ENCODE data around the gene PRR19.
"Not testable (repeated sequence)": the region's sequence is repeated elsewhere in the genome, so short reads cannot be mapped to it uniquely, and the experiment has no call there.

Gene PRR19

DNA sequence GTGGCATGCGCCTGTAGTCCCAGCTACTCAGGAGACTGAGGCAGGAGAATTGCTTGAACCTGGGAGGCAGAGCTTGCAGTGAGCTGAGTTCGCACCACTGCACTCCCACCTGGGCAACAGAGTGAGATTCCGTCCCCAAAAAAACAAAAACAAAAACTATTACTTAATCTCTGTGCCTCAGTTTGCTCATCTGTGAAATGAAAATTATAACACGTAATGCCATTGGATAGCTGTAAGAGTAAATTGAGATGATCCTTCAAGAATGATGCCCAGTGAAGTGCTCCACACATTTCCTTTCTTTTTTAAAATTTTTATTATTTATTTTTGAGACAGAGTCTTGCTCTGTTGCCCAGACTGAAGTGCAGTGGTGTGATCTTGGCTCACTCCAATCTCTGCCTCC lies 38.0 kb downstream of the PRR19 start:
- not testable (repeated sequence) for H3K27ac ChIP-seq (ENCODE audit: low read length); H3K4me3 ChIP-seq (ENCODE audit: low read length); H2AFZ ChIP-seq (ENCODE audit: low read depth, low read length); H3K36me3 ChIP-seq (replicated peaks; ENCODE audit: low read depth, low read length); H3K4me1 ChIP-seq (ENCODE audit: low read length); H3K79me2 ChIP-seq (ENCODE audit: low read length); H3K9ac ChIP-seq (ENCODE audit: low read length); H3K4me2 ChIP-seq (ENCODE audit: low read length); H3K27me3 ChIP-seq (ENCODE audit: low read depth, low read length); H3K9me3 ChIP-seq (ENCODE audit: insufficient read depth, low read length); H4K20me1 ChIP-seq (ENCODE audit: insufficient read depth, low read length)

DNA sequence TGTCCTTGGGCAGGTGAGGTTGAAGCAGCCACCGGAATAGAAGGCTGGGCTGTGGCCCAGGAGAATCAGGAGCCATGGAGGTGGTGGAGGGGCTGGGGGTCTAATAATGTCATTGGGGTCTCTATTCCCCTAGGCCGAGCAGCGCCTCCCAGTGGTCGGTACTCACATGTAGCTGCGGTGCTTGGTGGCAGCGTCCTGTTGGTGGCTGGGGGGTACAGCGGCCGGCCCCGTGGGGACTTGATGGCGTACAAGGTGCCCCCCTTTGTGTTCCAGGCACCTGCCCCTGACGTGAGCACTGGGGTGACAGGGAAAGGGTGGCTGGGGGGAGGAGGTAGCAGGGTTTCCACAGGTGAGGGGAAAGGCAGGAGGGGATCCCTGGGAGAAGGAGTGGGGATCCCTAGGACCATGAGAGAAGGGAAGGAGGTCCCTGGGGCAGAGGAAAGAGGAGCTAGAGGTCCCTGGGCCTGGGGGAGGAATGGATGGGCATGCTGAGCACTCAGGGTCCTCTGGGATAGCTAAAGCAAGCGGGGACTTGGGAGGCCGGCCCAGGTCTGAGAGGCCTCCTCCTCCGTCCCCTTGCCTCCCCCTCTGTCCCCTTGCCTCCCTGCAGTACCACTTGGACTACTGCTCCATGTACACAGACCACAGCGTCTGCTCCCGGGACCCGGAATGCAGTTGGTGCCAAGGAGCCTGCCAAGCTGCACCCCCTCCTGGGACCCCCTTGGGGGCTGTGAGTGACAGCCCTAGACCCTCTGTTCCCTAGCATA lies 41.6 kb downstream of the PRR19 start:
- no peak for TF ChIP-seq EZH2phosphoT487 (IDR thresholded peaks at IDR 0.05; ENCODE audit: low read depth)
- TF ChIP-seq, protein P1, sequence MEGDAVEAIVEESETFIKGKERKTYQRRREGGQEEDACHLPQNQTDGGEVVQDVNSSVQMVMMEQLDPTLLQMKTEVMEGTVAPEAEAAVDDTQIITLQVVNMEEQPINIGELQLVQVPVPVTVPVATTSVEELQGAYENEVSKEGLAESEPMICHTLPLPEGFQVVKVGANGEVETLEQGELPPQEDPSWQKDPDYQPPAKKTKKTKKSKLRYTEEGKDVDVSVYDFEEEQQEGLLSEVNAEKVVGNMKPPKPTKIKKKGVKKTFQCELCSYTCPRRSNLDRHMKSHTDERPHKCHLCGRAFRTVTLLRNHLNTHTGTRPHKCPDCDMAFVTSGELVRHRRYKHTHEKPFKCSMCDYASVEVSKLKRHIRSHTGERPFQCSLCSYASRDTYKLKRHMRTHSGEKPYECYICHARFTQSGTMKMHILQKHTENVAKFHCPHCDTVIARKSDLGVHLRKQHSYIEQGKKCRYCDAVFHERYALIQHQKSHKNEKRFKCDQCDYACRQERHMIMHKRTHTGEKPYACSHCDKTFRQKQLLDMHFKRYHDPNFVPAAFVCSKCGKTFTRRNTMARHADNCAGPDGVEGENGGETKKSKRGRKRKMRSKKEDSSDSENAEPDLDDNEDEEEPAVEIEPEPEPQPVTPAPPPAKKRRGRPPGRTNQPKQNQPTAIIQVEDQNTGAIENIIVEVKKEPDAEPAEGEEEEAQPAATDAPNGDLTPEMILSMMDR (IDR thresholded peaks at IDR 0.05; ENCODE audit: low read depth, low read length): peak; percentile 36
- Histone ChIP-seq H3K9ac (ENCODE audit: low read length) (no peak overlapping the region), H3K79me2 (ENCODE audit: low read length) (no peaks in the 10 kb centered on the region), H2AFZ (ENCODE audit: low read depth, low read length) (no peak overlapping the region), H4K20me1 (ENCODE audit: insufficient read depth, low read length) (no peaks in the 10 kb centered on the region), H3K27ac (ENCODE audit: low read length) (no peak overlapping the region), H3K27me3 (ENCODE audit: low read depth, low read length) (no peaks in the 10 kb centered on the region), H3K36me3 (replicated peaks; ENCODE audit: low read depth, low read length) (peaks cover 10% of the 10 kb centered on the region), H3K4me3 (ENCODE audit: low read length) (no peak overlapping the region), H3K4me1 (ENCODE audit: low read length) (peaks cover 6% of the 10 kb centered on the region), H3K4me2 (ENCODE audit: low read length) (no peak overlapping the region), H3K9me3 (ENCODE audit: insufficient read depth, low read length) (no peaks in the 10 kb centered on the region)

DNA sequence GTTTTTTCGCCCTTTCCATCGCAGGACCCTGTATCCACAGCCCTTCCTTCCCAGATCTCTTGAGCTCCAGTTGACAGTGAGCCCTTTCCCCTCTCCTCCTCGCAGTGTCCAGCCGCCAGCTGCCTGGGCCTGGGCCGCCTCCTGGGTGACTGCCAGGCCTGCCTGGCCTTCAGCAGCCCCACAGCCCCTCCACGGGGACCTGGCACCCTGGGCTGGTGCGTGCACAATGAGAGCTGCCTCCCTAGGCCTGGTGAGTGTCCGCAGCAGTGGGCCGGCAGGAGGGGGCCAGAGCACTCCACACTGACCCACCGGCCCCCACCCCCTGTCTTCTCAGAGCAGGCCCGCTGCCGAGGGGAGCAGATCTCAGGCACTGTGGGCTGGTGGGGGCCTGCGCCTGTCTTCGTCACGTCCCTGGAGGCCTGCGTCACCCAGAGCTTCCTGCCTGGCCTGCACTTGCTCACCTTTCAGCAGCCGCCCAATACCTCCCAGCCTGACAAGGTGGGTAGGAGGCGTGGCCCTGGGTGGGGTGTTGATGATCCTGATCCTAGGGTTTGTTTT lies 42.5 kb downstream of the PRR19 start:
- H3K27ac ChIP-seq (ENCODE audit: low read length): no peak overlapping the region
- H3K4me1 ChIP-seq (ENCODE audit: low read length): peaks cover 2% of the 10 kb centered on the region
- TF ChIP-seq EZH2phosphoT487 (IDR thresholded peaks at IDR 0.05; ENCODE audit: low read depth): no peak
- TF ChIP-seq, protein P1 (IDR thresholded peaks at IDR 0.05; ENCODE audit: low read depth, low read length): no peak
- H3K4me2 ChIP-seq (ENCODE audit: low read length): no peak overlapping the region
- H3K27me3 ChIP-seq (ENCODE audit: low read depth, low read length): no peaks in the 10 kb centered on the region
- H3K9me3 ChIP-seq (ENCODE audit: insufficient read depth, low read length): no peaks in the 10 kb centered on the region
- H4K20me1 ChIP-seq (ENCODE audit: insufficient read depth, low read length): no peaks in the 10 kb centered on the region
- H3K9ac ChIP-seq (ENCODE audit: low read length): no peak overlapping the region
- no peak overlapping the region for H3K4me3 ChIP-seq (ENCODE audit: low read length)
- no peaks in the 10 kb centered on the region for H3K79me2 ChIP-seq (ENCODE audit: low read length)
- peaks cover 10% of the 10 kb centered on the region for H3K36me3 ChIP-seq (replicated peaks; ENCODE audit: low read depth, low read length)
- no peak overlapping the region for H2AFZ ChIP-seq (ENCODE audit: low read depth, low read length)

DNA sequence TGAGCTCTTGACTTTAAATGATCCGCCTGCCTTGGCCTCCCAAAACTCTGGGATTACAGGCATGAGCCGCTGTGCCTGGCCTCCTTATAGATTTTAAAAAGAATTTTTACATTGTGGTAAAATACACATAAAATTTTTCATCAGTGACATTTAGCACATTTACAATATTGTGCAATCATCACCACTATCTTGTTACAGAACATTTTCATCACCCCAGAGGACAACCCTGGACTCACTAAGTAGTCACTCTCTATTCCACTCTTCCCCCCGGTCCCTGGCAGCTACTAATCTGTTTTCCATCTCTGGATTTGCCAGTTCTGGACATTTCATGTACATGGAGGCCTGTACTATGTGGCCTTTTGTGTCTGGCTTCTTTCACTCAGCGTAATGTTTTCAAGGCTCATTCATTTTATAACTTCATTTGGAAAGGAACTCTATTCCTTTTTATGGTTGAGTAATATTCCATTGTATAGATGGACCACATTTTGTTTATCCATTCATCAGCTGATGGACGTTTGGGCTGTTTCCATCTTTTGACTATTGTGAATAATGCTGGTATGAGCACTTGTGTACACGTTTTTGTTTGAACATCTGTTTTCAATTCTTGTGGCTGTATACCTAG lies 43.4 kb downstream of the PRR19 start:
- Histone ChIP-seq H3K27me3 (ENCODE audit: low read depth, low read length) (no peaks in the 10 kb centered on the region), H3K27ac (ENCODE audit: low read length) (no peak overlapping the region), H3K79me2 (ENCODE audit: low read length) (no peaks in the 10 kb centered on the region), H4K20me1 (ENCODE audit: insufficient read depth, low read length) (no peaks in the 10 kb centered on the region), H3K4me3 (ENCODE audit: low read length) (no peak overlapping the region), H3K9me3 (ENCODE audit: insufficient read depth, low read length) (no peaks in the 10 kb centered on the region), H3K36me3 (replicated peaks; ENCODE audit: low read depth, low read length) (peaks cover 10% of the 10 kb centered on the region), H3K4me1 (ENCODE audit: low read length) (no peaks in the 10 kb centered on the region), H2AFZ (ENCODE audit: low read depth, low read length) (no peak overlapping the region), H3K4me2 (ENCODE audit: low read length) (no peak overlapping the region), H3K9ac (ENCODE audit: low read length) (no peak overlapping the region)
- TF ChIP-seq, protein P1 (IDR thresholded peaks at IDR 0.05; ENCODE audit: low read depth, low read length): no peak
- TF ChIP-seq EZH2phosphoT487 (IDR thresholded peaks at IDR 0.05; ENCODE audit: low read depth): no peak
